Liver (tissue), 9 donors: ENCODE data around the gene ACOT12. TPM values are rescaled to one million over a fixed set of nuclear protein-coding genes. Genes with fewer than 3 reads are reported as not detected.
A peak's percentile ranks its signal among the peaks of the same experiment; 100 is the strongest.

ENCODE experiments used
- DNase-seq: peaks from one replicate; pipeline ENCODE4 v3.0.0-alpha.2; 2017; ENCODE audit warnings: low spot score
- H3K27ac ChIP-seq, 2 donors: one replicate each; pipeline ENCODE4 v1.7.0; 2013; ENCODE audit warnings: inconsistent platforms in 2 of 2, low read length in 2 of 2, control low read depth in 1 of 2, low read depth in 1 of 2, mild to moderate bottlenecking in 1 of 2
- H3K27me3 ChIP-seq, 4 donors: one replicate each; pipeline versions ENCODE4 v1.6.1 to v1.7.0; 2013; ENCODE audit warnings: low read length in 3 of 4, inconsistent platforms in 1 of 4, mild to moderate bottlenecking in 1 of 4, moderate library complexity in 1 of 4; ENCODE audit not compliant: control insufficient read depth in 4 of 4, insufficient read depth in 4 of 4
- H3K36me3 ChIP-seq, 4 donors: one replicate each; pipeline versions ENCODE4 v1.6.1 to v1.7.0; 2013; ENCODE audit warnings: low read length in 3 of 4, mild to moderate bottlenecking in 3 of 4, low read depth in 1 of 4, moderate library complexity in 1 of 4; ENCODE audit not compliant: control insufficient read depth in 4 of 4, insufficient read depth in 3 of 4
- H3K4me1 ChIP-seq, 4 donors: one replicate each; pipeline versions ENCODE4 v1.6.1 to v1.7.0; 2013; ENCODE audit warnings: low read length in 3 of 4, mild to moderate bottlenecking in 3 of 4, moderate library complexity in 1 of 4; ENCODE audit not compliant: control insufficient read depth in 4 of 4, insufficient read depth in 4 of 4
- H3K4me3 ChIP-seq, 3 donors: one replicate each; pipeline versions ENCODE4 v1.6.1 to v1.7.0; 2013; ENCODE audit warnings: low read length in 3 of 3, control low read depth in 1 of 3, low read depth in 1 of 3, mild to moderate bottlenecking in 1 of 3
- H3K9ac ChIP-seq, 2 donors: one replicate each; pipeline ENCODE4 v1.7.0; 2013; ENCODE audit warnings: low read length in 2 of 2, mild to moderate bottlenecking in 2 of 2, moderate library complexity in 2 of 2, control low read depth in 1 of 2, low read depth in 1 of 2
- H3K9me3 ChIP-seq, 4 donors: one replicate each; pipeline versions ENCODE4 v1.6.1 to v1.7.0; 2013; ENCODE audit warnings: low read length in 3 of 4; ENCODE audit not compliant: control insufficient read depth in 4 of 4
- EGR1 ChIP-seq, 2 donors: IDR thresholded peaks; 2 replicates each; pipeline ENCODE4 v1.6.1; 2016 to 2018; ENCODE audit warnings: antibody characterized with exemption in 2 of 2, low read depth in 2 of 2
- FOXA1 ChIP-seq: IDR thresholded peaks from 2 replicates; pipeline ENCODE4 v1.6.1; 2016; ENCODE audit warnings: antibody characterized with exemption
- FOXA2 ChIP-seq: IDR thresholded peaks from 2 replicates; pipeline ENCODE4 v1.6.1; 2016; ENCODE audit warnings: antibody characterized with exemption
- GABPA ChIP-seq, 2 donors: IDR thresholded peaks in 1 of 2; conservative IDR thresholded peaks in 1 of 2; 2 replicates each; pipeline ENCODE4 v1.6.1; 2016; ENCODE audit warnings: antibody characterized with exemption in 2 of 2, mild to moderate bottlenecking in 1 of 2, moderate library complexity in 1 of 2
- HNF4A ChIP-seq, 2 donors: conservative IDR thresholded peaks; 2 replicates each; pipeline ENCODE4 v1.6.1; 2016; ENCODE audit warnings: antibody characterized with exemption in 2 of 2, mild to moderate bottlenecking in 2 of 2
- HNF4G ChIP-seq: IDR thresholded peaks from 2 replicates; pipeline ENCODE4 v1.6.1; 2016; ENCODE audit warnings: antibody characterized with exemption
- JUND ChIP-seq, 2 donors: IDR thresholded peaks; 2 replicates each; pipeline ENCODE4 v1.6.1; 2016; ENCODE audit warnings: antibody characterized with exemption in 2 of 2
- NR2F2 ChIP-seq: IDR thresholded peaks from 2 replicates; pipeline ENCODE4 v1.6.1; 2016; ENCODE audit warnings: antibody characterized with exemption
- RAD21 ChIP-seq, 2 donors: IDR thresholded peaks; 2 replicates each; pipeline ENCODE4 v1.6.1; 2016; ENCODE audit warnings: antibody characterized with exemption in 2 of 2, mild to moderate bottlenecking in 2 of 2
- RXRA ChIP-seq, 2 donors: IDR thresholded peaks; 2 replicates each; pipeline ENCODE4 v1.6.1; 2017 to 2018; ENCODE audit warnings: antibody characterized with exemption in 2 of 2, mild to moderate bottlenecking in 1 of 2
- SP1 ChIP-seq: IDR thresholded peaks from 2 replicates; pipeline ENCODE4 v1.6.1; 2018; ENCODE audit warnings: antibody characterized with exemption, mild to moderate bottlenecking
- TAF1 ChIP-seq: conservative IDR thresholded peaks from 2 replicates; pipeline ENCODE4 v1.6.1; 2016; ENCODE audit warnings: antibody characterized with exemption, mild to moderate bottlenecking
- YY1 ChIP-seq: IDR thresholded peaks from 2 replicates; pipeline ENCODE4 v1.6.1; 2016; ENCODE audit warnings: antibody characterized with exemption, mild to moderate bottlenecking
- WGBS: extraction: QIAGEN DNeasy Blood & Tissue Kit; methylation state at CpG from one replicate; pipeline ENCODE4 v1.1.7; 2013; 5-methylcytosine and 5-hydroxymethylcytosine counted together
- polyA plus RNA-seq, 2 donors: library from polyadenylated mRNA; stranded (reverse) in 1 of 2; unstranded in 1 of 2; fragments of 200-250 nt in 1 of 2; fragments of >200 nt in 1 of 2; fragmentation: Nextera tagmentation in 1 of 2; extraction: Ambion mirVana in 1 of 2; gene quantifications; one replicate each; pipeline versions ENCODE4 v1.2.1 to v1.2.3, GENCODE V29; 2013 to 2015
- total RNA-seq, 2 donors: library from RNA; depleted of rRNA; stranded (reverse); fragments of >200 nt; gene quantifications; one replicate each; pipeline ENCODE4 v1.2.3, GENCODE V29; 2014
- TF ChIP-seq, protein P1 (sequence below): IDR thresholded peaks from 2 replicates; pipeline ENCODE4 v1.6.1; 2016; ENCODE audit warnings: antibody characterized with exemption
- TF ChIP-seq, protein P2 (sequence below): IDR thresholded peaks from 2 replicates; pipeline ENCODE4 v1.6.1; 2016; ENCODE audit warnings: antibody characterized with exemption
- TF ChIP-seq, protein P3 (sequence below): fragments of 150-350 bp; IDR thresholded peaks from 2 replicates; pipeline ENCODE4 v1.5.1; 2017; ENCODE audit warnings: improper control_type of control experiment, low read depth, low read length; ENCODE audit not compliant: missing input control
- TF ChIP-seq, protein P4 (sequence below): IDR thresholded peaks from 2 replicates; pipeline ENCODE4 v1.6.1; 2016; ENCODE audit warnings: antibody characterized with exemption, mild to moderate bottlenecking
- TF ChIP-seq, protein P5 (sequence below): IDR thresholded peaks from 2 replicates; pipeline ENCODE4 v1.6.1; 2016; ENCODE audit warnings: antibody characterized with exemption
- donor health status: healthy.
- donor health status: healthy.
- donor health status: healthy.
- donor health status: healthy.
- donor health status: healthy.

Gene ACOT12
- total and polyA plus RNA-seq, 4 donors, result 16.9 to 76.4 (median 38.8) TPM

DNA sequence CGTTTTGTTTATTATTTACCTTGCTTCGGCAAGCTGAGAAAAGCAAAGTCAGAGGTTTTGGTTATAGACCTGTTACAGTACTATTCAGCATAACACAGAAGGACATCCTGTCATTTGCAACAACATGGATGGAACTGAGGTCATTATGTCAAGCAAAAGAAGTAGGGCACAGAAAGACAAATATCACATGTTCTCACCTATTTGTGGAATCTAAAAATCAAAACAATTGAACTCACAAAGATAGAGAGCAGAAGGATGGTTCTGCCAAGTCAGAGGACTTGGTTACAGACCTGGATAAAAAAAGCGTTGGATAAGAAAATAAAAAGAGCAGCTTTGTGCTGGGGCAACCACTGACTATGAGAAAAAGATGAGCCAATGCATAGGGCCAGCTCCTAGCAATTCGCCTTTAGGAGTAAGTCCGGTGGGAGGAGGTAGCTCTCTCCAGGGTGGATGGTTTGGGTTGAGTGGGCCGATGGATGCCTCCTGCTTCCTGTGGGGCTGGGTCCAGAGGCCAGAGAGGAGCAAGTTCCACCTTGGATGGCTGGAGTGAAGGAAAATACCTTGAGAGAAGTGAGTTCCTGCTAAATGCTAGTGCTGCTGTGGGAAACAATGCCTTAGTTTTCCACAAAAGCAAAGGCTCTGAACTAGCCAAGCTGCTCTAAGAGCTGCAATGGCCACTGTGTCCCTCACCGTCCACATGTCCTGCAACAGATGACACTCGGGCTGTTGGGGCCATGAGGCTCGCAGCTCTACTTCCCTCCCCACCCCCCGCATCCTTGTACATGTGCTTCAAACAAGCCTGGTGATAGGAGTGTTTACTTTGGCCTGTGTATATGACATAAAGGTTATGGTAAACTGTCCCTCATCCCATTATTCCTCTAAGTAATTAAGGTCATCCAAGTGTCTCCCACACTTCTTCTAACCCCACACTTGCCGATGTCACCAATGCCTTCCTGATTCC lies 38.4 kb downstream of the ACOT12 start:
- DNase-seq, result no peak
- peak; percentile 9 for TF ChIP-seq YY1
- TF ChIP-seq FOXA2, result peak; percentile 72
- TF ChIP-seq SP1, result peak; percentile 56
- no peak for TF ChIP-seq NR2F2
- TF ChIP-seq, protein P1, sequence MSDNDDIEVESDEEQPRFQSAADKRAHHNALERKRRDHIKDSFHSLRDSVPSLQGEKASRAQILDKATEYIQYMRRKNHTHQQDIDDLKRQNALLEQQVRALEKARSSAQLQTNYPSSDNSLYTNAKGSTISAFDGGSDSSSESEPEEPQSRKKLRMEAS, result peak; percentile 72
- TF ChIP-seq, protein P2, sequence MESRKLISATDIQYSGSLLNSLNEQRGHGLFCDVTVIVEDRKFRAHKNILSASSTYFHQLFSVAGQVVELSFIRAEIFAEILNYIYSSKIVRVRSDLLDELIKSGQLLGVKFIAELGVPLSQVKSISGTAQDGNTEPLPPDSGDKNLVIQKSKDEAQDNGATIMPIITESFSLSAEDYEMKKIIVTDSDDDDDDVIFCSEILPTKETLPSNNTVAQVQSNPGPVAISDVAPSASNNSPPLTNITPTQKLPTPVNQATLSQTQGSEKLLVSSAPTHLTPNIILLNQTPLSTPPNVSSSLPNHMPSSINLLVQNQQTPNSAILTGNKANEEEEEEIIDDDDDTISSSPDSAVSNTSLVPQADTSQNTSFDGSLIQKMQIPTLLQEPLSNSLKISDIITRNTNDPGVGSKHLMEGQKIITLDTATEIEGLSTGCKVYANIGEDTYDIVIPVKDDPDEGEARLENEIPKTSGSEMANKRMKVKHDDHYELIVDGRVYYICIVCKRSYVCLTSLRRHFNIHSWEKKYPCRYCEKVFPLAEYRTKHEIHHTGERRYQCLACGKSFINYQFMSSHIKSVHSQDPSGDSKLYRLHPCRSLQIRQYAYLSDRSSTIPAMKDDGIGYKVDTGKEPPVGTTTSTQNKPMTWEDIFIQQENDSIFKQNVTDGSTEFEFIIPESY, result no peak
- TF ChIP-seq EGR1 (IDR thresholded peaks at IDR 0.05; ENCODE audit: low read depth in 2 of 2), result no peak
- TF ChIP-seq, protein P3, sequence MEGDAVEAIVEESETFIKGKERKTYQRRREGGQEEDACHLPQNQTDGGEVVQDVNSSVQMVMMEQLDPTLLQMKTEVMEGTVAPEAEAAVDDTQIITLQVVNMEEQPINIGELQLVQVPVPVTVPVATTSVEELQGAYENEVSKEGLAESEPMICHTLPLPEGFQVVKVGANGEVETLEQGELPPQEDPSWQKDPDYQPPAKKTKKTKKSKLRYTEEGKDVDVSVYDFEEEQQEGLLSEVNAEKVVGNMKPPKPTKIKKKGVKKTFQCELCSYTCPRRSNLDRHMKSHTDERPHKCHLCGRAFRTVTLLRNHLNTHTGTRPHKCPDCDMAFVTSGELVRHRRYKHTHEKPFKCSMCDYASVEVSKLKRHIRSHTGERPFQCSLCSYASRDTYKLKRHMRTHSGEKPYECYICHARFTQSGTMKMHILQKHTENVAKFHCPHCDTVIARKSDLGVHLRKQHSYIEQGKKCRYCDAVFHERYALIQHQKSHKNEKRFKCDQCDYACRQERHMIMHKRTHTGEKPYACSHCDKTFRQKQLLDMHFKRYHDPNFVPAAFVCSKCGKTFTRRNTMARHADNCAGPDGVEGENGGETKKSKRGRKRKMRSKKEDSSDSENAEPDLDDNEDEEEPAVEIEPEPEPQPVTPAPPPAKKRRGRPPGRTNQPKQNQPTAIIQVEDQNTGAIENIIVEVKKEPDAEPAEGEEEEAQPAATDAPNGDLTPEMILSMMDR, result peak; percentile 4
- peak; percentile 77 to 83 for TF ChIP-seq RXRA (IDR thresholded peaks at IDR 0.05)
- TF ChIP-seq, protein P4, sequence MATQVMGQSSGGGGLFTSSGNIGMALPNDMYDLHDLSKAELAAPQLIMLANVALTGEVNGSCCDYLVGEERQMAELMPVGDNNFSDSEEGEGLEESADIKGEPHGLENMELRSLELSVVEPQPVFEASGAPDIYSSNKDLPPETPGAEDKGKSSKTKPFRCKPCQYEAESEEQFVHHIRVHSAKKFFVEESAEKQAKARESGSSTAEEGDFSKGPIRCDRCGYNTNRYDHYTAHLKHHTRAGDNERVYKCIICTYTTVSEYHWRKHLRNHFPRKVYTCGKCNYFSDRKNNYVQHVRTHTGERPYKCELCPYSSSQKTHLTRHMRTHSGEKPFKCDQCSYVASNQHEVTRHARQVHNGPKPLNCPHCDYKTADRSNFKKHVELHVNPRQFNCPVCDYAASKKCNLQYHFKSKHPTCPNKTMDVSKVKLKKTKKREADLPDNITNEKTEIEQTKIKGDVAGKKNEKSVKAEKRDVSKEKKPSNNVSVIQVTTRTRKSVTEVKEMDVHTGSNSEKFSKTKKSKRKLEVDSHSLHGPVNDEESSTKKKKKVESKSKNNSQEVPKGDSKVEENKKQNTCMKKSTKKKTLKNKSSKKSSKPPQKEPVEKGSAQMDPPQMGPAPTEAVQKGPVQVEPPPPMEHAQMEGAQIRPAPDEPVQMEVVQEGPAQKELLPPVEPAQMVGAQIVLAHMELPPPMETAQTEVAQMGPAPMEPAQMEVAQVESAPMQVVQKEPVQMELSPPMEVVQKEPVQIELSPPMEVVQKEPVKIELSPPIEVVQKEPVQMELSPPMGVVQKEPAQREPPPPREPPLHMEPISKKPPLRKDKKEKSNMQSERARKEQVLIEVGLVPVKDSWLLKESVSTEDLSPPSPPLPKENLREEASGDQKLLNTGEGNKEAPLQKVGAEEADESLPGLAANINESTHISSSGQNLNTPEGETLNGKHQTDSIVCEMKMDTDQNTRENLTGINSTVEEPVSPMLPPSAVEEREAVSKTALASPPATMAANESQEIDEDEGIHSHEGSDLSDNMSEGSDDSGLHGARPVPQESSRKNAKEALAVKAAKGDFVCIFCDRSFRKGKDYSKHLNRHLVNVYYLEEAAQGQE, result no peak
- TF ChIP-seq, protein P5, sequence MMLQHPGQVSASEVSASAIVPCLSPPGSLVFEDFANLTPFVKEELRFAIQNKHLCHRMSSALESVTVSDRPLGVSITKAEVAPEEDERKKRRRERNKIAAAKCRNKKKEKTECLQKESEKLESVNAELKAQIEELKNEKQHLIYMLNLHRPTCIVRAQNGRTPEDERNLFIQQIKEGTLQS, result peak; percentile 35
- TF ChIP-seq HNF4G, result no peak
- peak in 1 of 2 donors; percentile 59 for TF ChIP-seq JUND (IDR thresholded peaks at IDR 0.05)
- peak; percentile 50 to 58 for TF ChIP-seq HNF4A (conservative IDR thresholded peaks at IDR 0.05)
- TF ChIP-seq RAD21 (IDR thresholded peaks at IDR 0.05), result peak; percentile 13 to 17
- no peak for TF ChIP-seq TAF1
- TF ChIP-seq FOXA1, result no peak
- no peak for TF ChIP-seq GABPA (IDR thresholded peaks at IDR 0.05 in 1 of 2, conservative IDR thresholded peaks at IDR 0.05 in 1 of 2)
- H3K27ac ChIP-seq, result peak overlapping the region; percentile 73 to 86
- peak overlapping the region in 1 of 2 donors; percentile 65 for H3K9ac ChIP-seq
- H3K36me3 ChIP-seq, result peaks cover 0 to 6% (median 0%) of the 10 kb centered on the region in 4 donors
- no peak overlapping the region for H3K4me3 ChIP-seq
- WGBS, result 36% methylated on average over 11 of the region's 11 CpGs
- peaks cover 10 to 58% (median 51%) of the 10 kb centered on the region in 4 donors for H3K4me1 ChIP-seq
- no peaks in the 10 kb centered on the region for H3K27me3 ChIP-seq
- no peaks in the 10 kb centered on the region for H3K9me3 ChIP-seq
